GM12891 (cell line): ENCODE results near the gene GIT2.

Experiments
- DNase-seq: peaks from one replicate; pipeline ENCODE4 v3.0.0; 2011; ENCODE audit warnings: low spot score; ENCODE audit not compliant: insufficient read length
- FAIRE-seq: peaks from 2 replicates; lab custom pipeline; 2011; peaks lifted over from hg19 to GRCh38; lab: Jason Lieb, UNC
- PAX5 ChIP-seq: IDR thresholded peaks from 2 replicates; pipeline ENCODE4 v1.6.1; 2011; ENCODE audit warnings: low read length, moderate library complexity, mild to moderate bottlenecking; ENCODE audit not compliant: insufficient read depth, severe bottlenecking
- POLR2A ChIP-seq: IDR thresholded peaks from 2 replicates; pipeline ENCODE4 v1.6.1; 2011; ENCODE audit warnings: low read depth, low read length, control low read depth
- POLR2AphosphoS5 ChIP-seq: IDR thresholded peaks from 2 replicates; pipeline ENCODE4 v1.6.1; 2011; ENCODE audit warnings: low read depth, low read length, control low read depth
- POU2F2 ChIP-seq: IDR thresholded peaks from 2 replicates; pipeline ENCODE4 v1.6.1; 2011; ENCODE audit warnings: low read depth, mild to moderate bottlenecking, control low read depth, low read length, moderate library complexity
- SPI1 ChIP-seq: IDR thresholded peaks from 2 replicates; pipeline ENCODE4 v1.6.1; 2011; ENCODE audit warnings: low read depth, low read length, control low read depth
- TAF1 ChIP-seq: IDR thresholded peaks from 2 replicates; pipeline ENCODE4 v1.6.1; 2011; ENCODE audit warnings: low read depth, low read length, control low read depth

GIT2 gene

GRCh38 chr12:109962398-109962797 is 33.8 kb downstream of the GIT2 start:
- FAIRE-seq (no peak), DNase-seq (no peak)
- TF ChIP-seq SPI1 (no peak), PAX5 (no peak), POU2F2 (no peak), POLR2AphosphoS5 (no peak), TAF1 (no peak), POLR2A (no peak)

- no peak for TF ChIP-seq POU2F2
- no peak for TF ChIP-seq TAF1
- TF ChIP-seq POLR2A: no peak
- TF ChIP-seq SPI1: no peak
- TF ChIP-seq PAX5: no peak
- no peak for TF ChIP-seq POLR2AphosphoS5
- no peak for FAIRE-seq
- no peak for DNase-seq
Observed at GRCh38 chr12:109961612-109962011, 34.6 kb downstream of the GIT2 start.

GRCh38 chr12:109961201-109961600 is 35.0 kb downstream of the GIT2 start:
- TF ChIP-seq POLR2AphosphoS5: no peak
- no peak for TF ChIP-seq PAX5
- no peak for TF ChIP-seq TAF1
- TF ChIP-seq POLR2A: no peak
- no peak for TF ChIP-seq SPI1
- no peak for TF ChIP-seq POU2F2
- DNase-seq (no peak), FAIRE-seq (no peak)

- TF ChIP-seq POLR2AphosphoS5 (no peak), SPI1 (no peak), TAF1 (no peak), POU2F2 (no peak), POLR2A (no peak), PAX5 (no peak)
- FAIRE-seq: no peak
- DNase-seq: no peak
Observed at GRCh38 chr12:109959411-109960093, 36.6 kb downstream of the GIT2 start.

GRCh38 chr12:109958374-109958773 is 37.8 kb downstream of the GIT2 start:
- FAIRE-seq (no peak), DNase-seq (no peak)
- no peak for TF ChIP-seq PAX5
- no peak for TF ChIP-seq SPI1
- TF ChIP-seq POLR2AphosphoS5: no peak
- TF ChIP-seq POU2F2: no peak
- no peak for TF ChIP-seq TAF1
- no peak for TF ChIP-seq POLR2A

- no peak for DNase-seq
- no peak for FAIRE-seq
- TF ChIP-seq TAF1: no peak
- no peak for TF ChIP-seq POLR2A
- TF ChIP-seq POLR2AphosphoS5: no peak
- no peak for TF ChIP-seq PAX5
- TF ChIP-seq POU2F2: no peak
- TF ChIP-seq SPI1: no peak
Observed at GRCh38 chr12:109953656-109954055, 42.5 kb downstream of the GIT2 start.

GRCh38 chr12:109952873-109953272 is 43.3 kb downstream of the GIT2 start:
- FAIRE-seq (no peak), DNase-seq (no peak)
- no peak for TF ChIP-seq TAF1
- TF ChIP-seq POLR2A: no peak
- TF ChIP-seq SPI1: no peak
- no peak for TF ChIP-seq PAX5
- TF ChIP-seq POLR2AphosphoS5: no peak
- no peak for TF ChIP-seq POU2F2

- no peak for TF ChIP-seq POU2F2
- TF ChIP-seq POLR2AphosphoS5: no peak
- no peak for TF ChIP-seq TAF1
- TF ChIP-seq PAX5: no peak
- no peak for TF ChIP-seq POLR2A
- no peak for TF ChIP-seq SPI1
- DNase-seq: no peak
- no peak for FAIRE-seq
Observed at GRCh38 chr12:109952160-109952858, 43.9 kb downstream of the GIT2 start.

- TF ChIP-seq PAX5 (no peak), POLR2A (no peak), POLR2AphosphoS5 (no peak), SPI1 (no peak), TAF1 (no peak), POU2F2 (no peak)
- DNase-seq: no peak
- FAIRE-seq: no peak
Observed at GRCh38 chr12:109951751-109952150, 44.4 kb downstream of the GIT2 start.
